ENCODE data around the gene FANCD2.
A peak's percentile ranks its signal among the peaks of the same experiment; 100 is the strongest.

GRCh38 chr3:10115326-10116137, 89.3 kb downstream of the FANCD2 start, which contains the start of gene BRK1:
- TF ChIP-seq POLR2A (IDR thresholded peaks at IDR 0.05) (peak in 1 of 2 donors; percentile 76), EP300 (IDR thresholded peaks at IDR 0.05) (no peak)
- TF ChIP-seq, protein P1, sequence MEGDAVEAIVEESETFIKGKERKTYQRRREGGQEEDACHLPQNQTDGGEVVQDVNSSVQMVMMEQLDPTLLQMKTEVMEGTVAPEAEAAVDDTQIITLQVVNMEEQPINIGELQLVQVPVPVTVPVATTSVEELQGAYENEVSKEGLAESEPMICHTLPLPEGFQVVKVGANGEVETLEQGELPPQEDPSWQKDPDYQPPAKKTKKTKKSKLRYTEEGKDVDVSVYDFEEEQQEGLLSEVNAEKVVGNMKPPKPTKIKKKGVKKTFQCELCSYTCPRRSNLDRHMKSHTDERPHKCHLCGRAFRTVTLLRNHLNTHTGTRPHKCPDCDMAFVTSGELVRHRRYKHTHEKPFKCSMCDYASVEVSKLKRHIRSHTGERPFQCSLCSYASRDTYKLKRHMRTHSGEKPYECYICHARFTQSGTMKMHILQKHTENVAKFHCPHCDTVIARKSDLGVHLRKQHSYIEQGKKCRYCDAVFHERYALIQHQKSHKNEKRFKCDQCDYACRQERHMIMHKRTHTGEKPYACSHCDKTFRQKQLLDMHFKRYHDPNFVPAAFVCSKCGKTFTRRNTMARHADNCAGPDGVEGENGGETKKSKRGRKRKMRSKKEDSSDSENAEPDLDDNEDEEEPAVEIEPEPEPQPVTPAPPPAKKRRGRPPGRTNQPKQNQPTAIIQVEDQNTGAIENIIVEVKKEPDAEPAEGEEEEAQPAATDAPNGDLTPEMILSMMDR (IDR thresholded peaks at IDR 0.05), result no peak

Measured in suprapubic skin (tissue), 3 donors.